WTC11 (cell line): ENCODE measurements around the gene NAT16. TPM values are rescaled to one million over a fixed set of nuclear protein-coding genes. Genes with fewer than 3 reads are reported as not detected.
"Not testable (repeated sequence)": the region's sequence is repeated elsewhere in the genome, so short reads cannot be mapped to it uniquely, and the experiment has no call there.

Experiments
- ATAC-seq: fragments of 200-7000 bp; cut with Tn5 transposase; 2 replicates; pipeline ENCODE4 v1.10.0; 2021; ENCODE audit warnings: mild to moderate bottlenecking, moderate library complexity
- CTCF ChIA-PET: fragments of 300-600 bp; sonication (Branson Sonifier 250); formaldehyde crosslinking; loops from one replicate; lab custom pipeline; 2021; ENCODE audit warnings: antibody characterized with exemption; lab: Charles Lee
- POLR2A ChIA-PET: fragments of 350-600 bp; sonication (Branson Sonifier 250); formaldehyde crosslinking; loops from one replicate; lab custom pipeline; 2021; ENCODE audit warnings: antibody characterized with exemption; lab: Charles Lee
- DNase-seq: peaks from one replicate; pipeline ENCODE4 v3.0.0; 2021; ENCODE audit warnings: low spot score
- H3K27ac Mint-ChIP-seq: 2 replicates; pipeline ENCODE4 v1.8.0; 2021; ENCODE audit warnings: mixed read lengths
- H3K27me3 Mint-ChIP-seq: 2 replicates; pipeline ENCODE4 v1.8.0; 2021; ENCODE audit warnings: low read depth, mild to moderate bottlenecking, moderate library complexity, mixed read lengths
- H3K36me3 Mint-ChIP-seq: 2 replicates; pipeline ENCODE4 v1.8.0; 2021; ENCODE audit warnings: mixed read lengths
- H3K4me1 Mint-ChIP-seq: 2 replicates; pipeline ENCODE4 v1.8.0; 2022; ENCODE audit warnings: mixed read lengths
- H3K4me3 Mint-ChIP-seq: 2 replicates; pipeline ENCODE4 v1.8.0; 2021; ENCODE audit warnings: mild to moderate bottlenecking, moderate library complexity, mixed read lengths
- H3K9me3 Mint-ChIP-seq: 2 replicates; pipeline ENCODE4 v1.8.0; 2021; ENCODE audit warnings: mixed read lengths
- ERG ChIP-seq: fragments of 250-450 bp; sonication (Bioruptor Pico); IDR thresholded peaks from 2 replicates; pipeline ENCODE4 v1.8.0; 2021; ENCODE audit warnings: mild to moderate bottlenecking
- ESRRA ChIP-seq: sonication (generic); formaldehyde crosslinking; IDR thresholded peaks from 2 replicates; pipeline ENCODE4 v1.8.1; 2022; ENCODE audit warnings: mild to moderate bottlenecking, missing genetic modification reagents, borderline replicate concordance
- GRHL2 ChIP-seq: fragments of 250-450 bp; sonication (Bioruptor Pico); IDR thresholded peaks from 2 replicates; pipeline ENCODE4 v1.8.0; 2022; ENCODE audit warnings: mild to moderate bottlenecking, moderate library complexity; ENCODE audit not compliant: insufficient replicate concordance, severe bottlenecking
- SMAD3 ChIP-seq: sonication (generic); formaldehyde crosslinking; IDR thresholded peaks from 2 replicates; pipeline ENCODE4 v1.8.0; 2022; ENCODE audit warnings: missing genetic modification reagents, mild to moderate bottlenecking, borderline replicate concordance
- TP53 ChIP-seq: sonication (generic); formaldehyde crosslinking; IDR thresholded peaks from 2 replicates; pipeline ENCODE4 v1.8.1; 2023; ENCODE audit warnings: mild to moderate bottlenecking, missing genetic modification reagents
- ZBTB43 ChIP-seq: sonication (generic); formaldehyde crosslinking; IDR thresholded peaks from 2 replicates; pipeline ENCODE4 v1.8.1; 2023; ENCODE audit warnings: mild to moderate bottlenecking, missing genetic modification reagents
- ZNF416 ChIP-seq: fragments of 250-450 bp; sonication (Bioruptor Pico); IDR thresholded peaks from 2 replicates; pipeline ENCODE4 v1.9.0; 2021; ENCODE audit warnings: mild to moderate bottlenecking, inconsistent platforms
- ZNF423 ChIP-seq: fragments of 250-450 bp; sonication (Bioruptor Pico); IDR thresholded peaks from 2 replicates; pipeline ENCODE4 v2.1.2; 2022; ENCODE audit warnings: mild to moderate bottlenecking, moderate library complexity
- ZNF512 ChIP-seq: sonication (generic); formaldehyde crosslinking; IDR thresholded peaks from 2 replicates; pipeline ENCODE4 v1.8.1; 2022; ENCODE audit warnings: missing genetic modification reagents, borderline replicate concordance
- total RNA-seq: library from RNA; stranded (reverse); gene quantifications from 3 replicates; pipeline ENCODE4 v1.2.3, GENCODE V29; 2021
- TF ChIP-seq, protein P1 (sequence below): sonication (generic); formaldehyde crosslinking; IDR thresholded peaks from 2 replicates; pipeline ENCODE4 v1.8.1; 2022; ENCODE audit warnings: mild to moderate bottlenecking, moderate library complexity, missing genetic modification reagents
- TF ChIP-seq, protein P2 (sequence below): sonication (generic); formaldehyde crosslinking; IDR thresholded peaks from 2 replicates; pipeline ENCODE4 v1.8.0; 2022; ENCODE audit warnings: mild to moderate bottlenecking, missing genetic modification reagents
- TF ChIP-seq, protein P3 (sequence below): sonication (generic); formaldehyde crosslinking; IDR thresholded peaks from 2 replicates; pipeline ENCODE4 v1.8.0; 2022; ENCODE audit warnings: mild to moderate bottlenecking, missing genetic modification reagents

The NAT16 gene
- total RNA-seq, 1 experiment from 2014 or later: 0.39 TPM

GRCh38 chr7:101133621-101134398 is 46.3 kb downstream of the NAT16 start (continued):
- TF ChIP-seq, protein P1, sequence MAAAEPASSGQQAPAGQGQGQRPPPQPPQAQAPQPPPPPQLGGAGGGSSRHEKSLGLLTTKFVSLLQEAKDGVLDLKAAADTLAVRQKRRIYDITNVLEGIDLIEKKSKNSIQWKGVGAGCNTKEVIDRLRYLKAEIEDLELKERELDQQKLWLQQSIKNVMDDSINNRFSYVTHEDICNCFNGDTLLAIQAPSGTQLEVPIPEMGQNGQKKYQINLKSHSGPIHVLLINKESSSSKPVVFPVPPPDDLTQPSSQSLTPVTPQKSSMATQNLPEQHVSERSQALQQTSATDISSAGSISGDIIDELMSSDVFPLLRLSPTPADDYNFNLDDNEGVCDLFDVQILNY (CRISPR knock-in tag): no peak
- TF ChIP-seq ZNF416 (CRISPR knock-in tag): no peak
- TF ChIP-seq ESRRA: no peak
- no peak for TF ChIP-seq ZNF423
- TF ChIP-seq TP53 (CRISPR knock-in tag): no peak
- no peak for TF ChIP-seq ERG (CRISPR knock-in tag)

DNA sequence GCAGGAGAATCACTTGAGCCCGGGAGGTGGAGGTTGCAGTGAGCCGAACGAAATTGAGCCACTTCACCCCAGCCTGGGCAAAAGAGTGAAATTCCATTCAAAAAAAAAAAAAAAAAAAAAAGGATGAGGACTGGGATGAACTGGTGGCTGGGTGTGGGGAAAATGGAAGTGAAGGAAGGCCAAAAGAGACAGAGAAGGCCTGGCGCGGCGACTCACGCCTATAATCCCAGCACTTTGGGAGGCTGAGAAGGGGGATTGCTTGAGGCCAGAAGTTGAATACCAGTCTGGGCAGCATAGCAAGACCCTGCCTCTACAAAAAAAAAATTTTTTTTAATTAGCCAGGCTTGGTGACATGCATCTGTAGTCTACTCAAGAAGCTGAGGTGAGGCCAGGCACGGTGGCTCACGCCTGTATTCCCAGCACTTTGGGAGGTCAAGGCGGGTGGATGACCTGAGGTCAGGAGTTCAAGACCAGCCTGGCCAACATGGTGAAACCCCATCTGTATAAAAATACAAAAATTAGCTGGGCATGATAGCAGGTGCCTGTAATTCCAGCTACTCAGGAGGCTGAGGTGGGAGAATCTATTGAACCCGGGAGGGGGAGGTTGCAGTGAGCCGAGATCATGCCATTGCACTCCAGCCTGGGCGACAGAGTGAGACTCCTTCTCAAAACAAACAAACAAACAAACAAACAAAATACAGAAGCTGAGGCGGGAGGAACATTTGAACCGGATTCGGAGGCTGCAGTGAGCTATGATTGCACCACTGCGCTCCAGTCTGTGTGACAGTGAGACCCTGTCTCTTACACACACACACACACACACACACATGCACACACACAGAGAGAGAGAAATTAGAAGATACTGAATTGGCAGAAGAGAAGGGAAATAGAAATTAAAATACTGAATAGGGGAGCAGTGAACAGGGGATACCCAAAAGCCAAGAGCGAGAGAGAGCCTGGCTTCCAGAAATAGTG is 47.2 kb downstream of the NAT16 start:
- CTCF ChIA-PET: interaction anchor here (0.5 to 2.7 kb wide), 9 partner anchors 11 to 238 kb away, joined by 3 to 36 read pairs (median 7); partner anchors contain the start of gene TRIM56
- H3K9me3 Mint-ChIP-seq, POLR2A ChIA-PET, H3K27ac Mint-ChIP-seq, H3K36me3 Mint-ChIP-seq, ATAC-seq, DNase-seq, H3K4me3 Mint-ChIP-seq, H3K27me3 Mint-ChIP-seq: not testable (repeated sequence)
- peaks cover 30% of the 10 kb centered on the region for H3K4me1 Mint-ChIP-seq

- peaks cover 13% of the 10 kb centered on the region for H3K27me3 Mint-ChIP-seq
- no peak overlapping the region for H3K4me3 Mint-ChIP-seq
- H3K4me1 Mint-ChIP-seq: peaks cover 37% of the 10 kb centered on the region
- ATAC-seq (no peak), DNase-seq (no peak)
- ChIA-PET CTCF (interaction anchor here (0.6 to 1.4 kb wide), 6 partner anchors 11 to 424 kb away, joined by 3 to 8 read pairs (median 4); no protein-coding TSS in a partner anchor), POLR2A (no interaction called here)
- peaks cover 7% of the 10 kb centered on the region for H3K9me3 Mint-ChIP-seq
- H3K36me3 Mint-ChIP-seq: peaks cover 5% of the 10 kb centered on the region
- TF ChIP-seq, protein P1 (CRISPR knock-in tag): no peak
- no peak for TF ChIP-seq GRHL2 (CRISPR knock-in tag)
- TF ChIP-seq, protein P2, sequence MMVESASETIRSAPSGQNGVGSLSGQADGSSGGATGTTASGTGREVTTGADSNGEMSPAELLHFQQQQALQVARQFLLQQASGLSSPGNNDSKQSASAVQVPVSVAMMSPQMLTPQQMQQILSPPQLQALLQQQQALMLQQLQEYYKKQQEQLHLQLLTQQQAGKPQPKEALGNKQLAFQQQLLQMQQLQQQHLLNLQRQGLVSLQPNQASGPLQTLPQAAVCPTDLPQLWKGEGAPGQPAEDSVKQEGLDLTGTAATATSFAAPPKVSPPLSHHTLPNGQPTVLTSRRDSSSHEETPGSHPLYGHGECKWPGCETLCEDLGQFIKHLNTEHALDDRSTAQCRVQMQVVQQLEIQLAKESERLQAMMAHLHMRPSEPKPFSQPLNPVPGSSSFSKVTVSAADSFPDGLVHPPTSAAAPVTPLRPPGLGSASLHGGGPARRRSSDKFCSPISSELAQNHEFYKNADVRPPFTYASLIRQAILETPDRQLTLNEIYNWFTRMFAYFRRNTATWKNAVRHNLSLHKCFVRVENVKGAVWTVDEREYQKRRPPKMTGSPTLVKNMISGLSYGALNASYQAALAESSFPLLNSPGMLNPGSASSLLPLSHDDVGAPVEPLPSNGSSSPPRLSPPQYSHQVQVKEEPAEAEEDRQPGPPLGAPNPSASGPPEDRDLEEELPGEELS (CRISPR knock-in tag): no peak
- no peak overlapping the region for H3K27ac Mint-ChIP-seq
These were observed 50.4 kb downstream of the NAT16 start for GRCh38 chr7:101129603-101130117.

DNA sequence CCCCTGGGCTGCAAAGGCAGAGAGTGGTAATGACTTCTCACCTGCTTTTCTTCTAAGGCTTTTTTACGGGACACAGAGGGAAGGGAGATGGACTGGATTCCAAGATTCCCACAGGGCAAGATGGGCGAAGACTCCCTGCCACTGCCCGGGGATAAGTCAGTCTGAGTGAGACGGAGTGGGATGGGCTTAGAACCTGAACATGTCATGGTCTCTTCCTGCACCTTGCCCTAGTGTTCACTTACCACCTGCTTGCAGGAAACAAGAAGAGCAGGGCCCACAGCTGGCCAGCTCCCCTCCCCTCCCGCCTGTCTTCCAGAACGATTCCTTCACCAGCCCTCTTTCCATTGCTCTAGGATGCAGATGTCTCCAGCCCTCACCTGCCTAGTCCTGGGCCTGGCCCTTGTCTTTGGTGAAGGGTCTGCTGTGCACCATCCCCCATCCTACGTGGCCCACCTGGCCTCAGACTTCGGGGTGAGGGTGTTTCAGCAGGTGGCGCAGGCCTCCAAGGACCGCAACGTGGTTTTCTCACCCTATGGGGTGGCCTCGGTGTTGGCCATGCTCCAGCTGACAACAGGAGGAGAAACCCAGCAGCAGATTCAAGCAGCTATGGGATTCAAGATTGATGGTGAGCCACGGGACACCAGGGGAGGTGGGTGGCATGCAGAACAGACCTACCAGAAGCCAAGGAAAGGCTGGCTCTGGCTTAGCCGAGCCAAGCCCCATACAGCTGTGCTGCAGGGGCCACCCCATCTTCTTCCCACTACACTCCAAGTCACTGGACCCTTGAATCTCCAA is 51.9 kb downstream of the NAT16 start:
- H3K27ac Mint-ChIP-seq: no peak overlapping the region
- H3K9me3 Mint-ChIP-seq: peaks cover 7% of the 10 kb centered on the region
- CTCF ChIA-PET: interaction anchor here (0.7 to 4.9 kb wide), 7 partner anchors 10 to 233 kb away, joined by 3 to 42 read pairs (median 6); no protein-coding TSS in a partner anchor
- DNase-seq: no peak
- H3K4me1 Mint-ChIP-seq: peaks cover 26% of the 10 kb centered on the region
- H3K4me3 Mint-ChIP-seq: no peak overlapping the region
- H3K27me3 Mint-ChIP-seq: peaks cover 16% of the 10 kb centered on the region
- POLR2A ChIA-PET: no interaction called here
- TF ChIP-seq ZBTB43 (CRISPR knock-in tag) (no peak), ZNF512 (CRISPR knock-in tag) (peak; percentile 53; the same call in 1 of the 2 replicates), SMAD3 (CRISPR knock-in tag) (no peak)
- TF ChIP-seq, protein P3, sequence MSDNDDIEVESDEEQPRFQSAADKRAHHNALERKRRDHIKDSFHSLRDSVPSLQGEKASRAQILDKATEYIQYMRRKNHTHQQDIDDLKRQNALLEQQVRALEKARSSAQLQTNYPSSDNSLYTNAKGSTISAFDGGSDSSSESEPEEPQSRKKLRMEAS (CRISPR knock-in tag): 0 out of 2 replicates have a peak, but pooled peaks have one; percentile 26
- H3K36me3 Mint-ChIP-seq: peaks cover 5% of the 10 kb centered on the region
- ATAC-seq: no peak
